Kidney epithelial cell (primary cell): ENCODE results near the gene MTRR. TPM values are rescaled to one million over a fixed set of nuclear protein-coding genes. Genes with fewer than 3 reads are reported as not detected.

Experiments
- DNase-seq: peaks from one replicate; pipeline ENCODE4 v3.0.0-alpha.2; 2010; ENCODE audit warnings: low read depth
- H3K27me3 ChIP-seq: 2 replicates; pipeline ENCODE4 v1.6.0; 2011; ENCODE audit warnings: low read length; ENCODE audit not compliant: control insufficient read depth, insufficient read depth
- H3K36me3 ChIP-seq: 2 replicates; pipeline ENCODE4 v1.5.1; 2011; ENCODE audit warnings: low read length; ENCODE audit not compliant: control insufficient read depth, insufficient read depth
- H3K4me3 ChIP-seq: 2 replicates; pipeline ENCODE4 v1.5.1; 2011; ENCODE audit warnings: low read depth, mild to moderate bottlenecking, control low read depth, low read length
- CTCF ChIP-seq: IDR thresholded peaks from 2 replicates; pipeline ENCODE4 v1.5.1; 2011; ENCODE audit warnings: mild to moderate bottlenecking, moderate library complexity, low read length, control low read depth, inconsistent platforms; ENCODE audit not compliant: insufficient read depth, poor library complexity, severe bottlenecking
- total RNA-seq: library from RNA; depleted of rRNA; stranded (reverse); fragments of >200 nt; gene quantifications from 2 replicates; pipeline ENCODE4 v1.2.3, GENCODE V29; 2015

MTRR gene
- total RNA-seq, 1 donor from 2014 or later = 23.6 TPM

- Histone ChIP-seq H3K27me3 (peaks cover 12% of the 10 kb centered on the region), H3K4me3 (no peak overlapping the region), H3K36me3 (no peaks in the 10 kb centered on the region)
- DNase-seq = no peak
- no peak for TF ChIP-seq CTCF
Observed at GRCh38 chr5:7851617-7852289, 17.2 kb upstream of the MTRR start.

GRCh38 chr5:7852542-7852941 is 16.4 kb upstream of the MTRR start:
- Histone ChIP-seq H3K36me3 (no peaks in the 10 kb centered on the region), H3K27me3 (peaks cover 12% of the 10 kb centered on the region), H3K4me3 (no peak overlapping the region)
- no peak for DNase-seq
- no peak for TF ChIP-seq CTCF

- no peak for TF ChIP-seq CTCF
- no peak for DNase-seq
- no peaks in the 10 kb centered on the region for H3K36me3 ChIP-seq
- H3K4me3 ChIP-seq = no peak overlapping the region
- peaks cover 12% of the 10 kb centered on the region for H3K27me3 ChIP-seq
Observed at GRCh38 chr5:7852988-7853387, 16.0 kb upstream of the MTRR start.

GRCh38 chr5:7855611-7856010 is 13.3 kb upstream of the MTRR start:
- H3K27me3 ChIP-seq = peaks cover 3% of the 10 kb centered on the region
- H3K4me3 ChIP-seq = no peak overlapping the region
- DNase-seq = no peak
- no peak for TF ChIP-seq CTCF
- peaks cover 1% of the 10 kb centered on the region for H3K36me3 ChIP-seq

GRCh38 chr5:7856855-7857254 is 12.1 kb upstream of the MTRR start:
- no peaks in the 10 kb centered on the region for H3K27me3 ChIP-seq
- H3K4me3 ChIP-seq = no peak overlapping the region
- no peak for DNase-seq
- peaks cover 1% of the 10 kb centered on the region for H3K36me3 ChIP-seq
- TF ChIP-seq CTCF = peak; percentile 82

- no peak for DNase-seq
- H3K27me3 ChIP-seq = no peaks in the 10 kb centered on the region
- no peak for TF ChIP-seq CTCF
- H3K4me3 ChIP-seq = no peak overlapping the region
- H3K36me3 ChIP-seq = peaks cover 1% of the 10 kb centered on the region
Observed at GRCh38 chr5:7857361-7857760, 11.6 kb upstream of the MTRR start.
